ENCODE measurements around the gene ARHGEF16.

The ARHGEF16 gene

DNA sequence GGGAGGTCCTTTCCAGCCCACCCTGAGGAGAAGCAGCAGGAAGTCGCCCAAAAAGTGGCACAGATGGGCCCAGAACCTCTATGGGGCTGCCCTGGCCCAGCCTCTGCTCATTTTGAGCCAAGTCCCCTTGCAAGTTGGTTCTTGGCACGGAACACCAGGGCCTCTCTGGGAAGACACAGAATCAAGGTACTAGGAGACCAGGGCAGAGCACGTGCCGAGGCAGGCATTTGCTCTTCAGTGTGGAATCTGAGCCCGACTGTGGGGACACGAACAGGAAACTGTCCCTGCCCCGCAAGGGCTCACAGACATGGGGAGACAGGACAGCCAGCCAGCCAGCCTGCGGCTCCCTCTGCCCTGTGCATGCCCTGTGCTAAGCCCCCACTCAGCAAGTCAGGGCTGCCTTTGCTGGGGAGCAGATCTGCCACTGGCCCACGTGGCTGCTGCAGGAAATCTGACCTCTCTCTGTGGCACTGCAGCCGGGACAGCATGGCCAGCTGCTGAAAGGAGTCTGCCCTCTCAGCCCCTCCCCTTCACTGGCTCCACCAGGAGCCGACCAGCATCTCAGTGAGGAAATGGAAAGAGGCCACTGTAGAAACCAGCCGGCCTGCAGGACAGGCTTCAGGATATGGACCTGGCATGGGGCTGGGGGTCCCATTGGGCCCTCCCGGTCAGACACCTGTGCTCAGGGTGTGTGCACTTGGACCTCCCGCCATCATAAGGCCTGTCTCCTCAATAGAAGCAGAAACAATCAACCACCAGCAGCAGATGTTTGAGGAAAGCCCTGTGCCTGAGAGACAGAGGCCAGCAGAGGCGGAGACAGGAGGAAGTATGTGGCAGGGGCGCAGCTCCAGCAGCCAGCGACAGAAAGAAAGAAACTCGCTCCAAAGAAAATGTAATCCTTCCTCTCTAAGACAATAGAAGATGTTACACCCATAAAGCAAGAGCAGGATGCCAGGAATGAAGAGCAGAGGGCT, 3.7 kb downstream of the ARHGEF16 start:
- DNase-seq, result no peak

- DNase-seq, result no peak
Observed at GRCh38 chr1:3459051-3459908, 4.8 kb downstream of the ARHGEF16 start.

DNA sequence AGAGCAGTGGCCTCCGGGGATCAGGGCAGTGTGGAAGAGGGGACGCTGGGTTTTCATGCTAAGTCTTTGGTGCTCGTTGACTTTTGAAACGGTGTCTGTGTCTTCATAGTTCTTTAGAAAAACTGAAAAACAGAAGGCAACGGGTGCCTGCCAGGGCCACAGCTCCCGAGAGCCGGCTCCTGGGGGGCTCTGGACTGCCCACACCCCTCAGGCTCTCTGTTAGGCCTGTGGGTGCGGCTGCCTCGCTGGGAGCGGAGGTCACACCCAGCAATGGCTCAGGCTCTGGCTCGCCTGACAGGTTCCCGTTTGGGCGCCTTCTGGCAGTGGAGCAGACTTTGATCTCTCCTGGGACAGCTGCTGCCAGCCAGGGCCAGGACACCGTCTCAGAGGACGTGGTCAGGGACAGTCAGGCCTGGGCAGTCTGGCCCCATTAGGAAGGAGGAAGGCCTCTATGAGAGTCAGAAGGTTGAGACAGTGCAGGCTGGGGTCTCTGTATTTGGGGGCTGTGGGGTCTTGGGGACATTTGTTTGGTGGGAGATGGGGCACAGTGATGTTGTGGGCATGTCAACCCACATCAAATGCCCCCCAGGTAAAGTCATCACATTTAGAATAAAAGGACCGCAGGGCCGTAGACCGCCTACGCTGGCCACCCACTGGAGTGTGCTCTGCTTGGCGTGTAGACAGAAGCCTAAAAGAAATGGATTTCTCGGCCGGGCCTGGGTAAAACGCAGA, 5.6 kb downstream of the ARHGEF16 start:
- no peak for DNase-seq

- DNase-seq, result no peak
Observed at GRCh38 chr1:3460672-3461131, 6.2 kb downstream of the ARHGEF16 start.

GRCh38 chr1:3461238-3461933, 6.9 kb downstream of the ARHGEF16 start:
- DNase-seq, result no peak

- no peak for DNase-seq
Observed at GRCh38 chr1:3461934-3462275, 7.4 kb downstream of the ARHGEF16 start.

GRCh38 chr1:3462356-3463012, 8.0 kb downstream of the ARHGEF16 start:
- DNase-seq, result no peak

- DNase-seq, result no peak
Observed at GRCh38 chr1:3463013-3463385, 8.5 kb downstream of the ARHGEF16 start.

DNA sequence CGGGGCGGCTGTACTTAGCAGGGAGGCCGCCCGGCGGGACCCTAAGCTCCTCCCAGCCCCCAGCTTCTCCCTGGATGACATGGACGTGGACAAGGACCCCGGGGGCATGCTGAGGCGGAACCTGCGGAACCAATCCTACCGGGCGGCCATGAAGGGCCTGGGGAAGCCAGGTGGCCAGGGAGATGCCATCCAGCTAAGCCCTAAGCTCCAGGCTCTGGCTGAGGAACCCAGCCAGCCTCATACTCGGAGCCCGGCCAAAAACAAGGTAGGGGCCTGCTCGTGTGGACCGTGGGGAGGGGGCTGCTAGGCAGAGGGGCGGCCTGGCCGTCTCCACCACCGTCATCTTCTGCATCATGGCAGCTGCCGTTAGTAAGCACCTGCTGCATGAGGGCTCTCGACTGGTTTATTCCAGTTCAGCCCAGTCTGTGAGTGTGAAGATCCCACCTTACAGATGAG, 9.0 kb downstream of the ARHGEF16 start:
- DNase-seq, result no peak

DNA sequence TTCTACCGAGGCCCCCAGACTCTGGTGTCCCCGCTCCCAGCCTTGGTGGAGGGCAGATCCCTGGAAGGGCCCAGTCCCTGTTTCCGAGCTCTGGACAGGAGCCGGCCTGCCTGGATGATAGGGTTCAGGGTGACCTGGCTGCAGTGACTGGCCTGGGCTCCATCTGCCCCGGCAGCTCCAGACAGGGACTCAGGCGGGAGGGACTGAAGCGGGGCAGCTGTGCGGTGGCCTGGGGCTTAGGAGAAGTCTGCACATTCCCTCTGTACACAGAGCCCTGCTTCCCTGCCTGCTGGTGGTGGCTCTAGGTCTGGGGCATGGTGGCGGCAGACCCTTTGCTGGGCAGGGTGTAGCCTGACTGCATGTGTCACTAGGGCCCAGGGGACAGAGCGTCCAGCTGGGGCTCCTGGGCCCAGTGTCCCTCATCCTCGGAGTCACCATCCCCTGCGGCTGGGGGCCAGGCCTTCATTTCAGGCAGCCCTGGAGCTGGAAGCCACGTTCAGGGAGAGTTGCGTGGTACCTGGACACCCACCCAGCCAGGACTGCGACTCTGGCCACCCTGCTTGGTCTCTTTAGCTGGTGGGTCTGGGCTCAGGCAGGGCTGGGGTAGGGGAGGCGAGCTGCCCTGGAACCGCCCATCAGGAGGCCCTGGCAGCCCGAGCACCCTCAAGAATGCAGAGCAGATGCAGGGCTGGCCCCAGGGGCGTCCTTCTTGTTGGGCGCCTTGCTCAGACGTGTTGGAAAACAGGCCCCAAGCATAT, 9.6 kb downstream of the ARHGEF16 start:
- DNase-seq, result no peak

- no peak for DNase-seq
Observed at GRCh38 chr1:3464649-3465025, 10.2 kb downstream of the ARHGEF16 start.

GRCh38 chr1:3465091-3465934, 10.8 kb downstream of the ARHGEF16 start:
- no peak for DNase-seq

GRCh38 chr1:3465935-3466321, 11.5 kb downstream of the ARHGEF16 start:
- DNase-seq, result no peak

DNA sequence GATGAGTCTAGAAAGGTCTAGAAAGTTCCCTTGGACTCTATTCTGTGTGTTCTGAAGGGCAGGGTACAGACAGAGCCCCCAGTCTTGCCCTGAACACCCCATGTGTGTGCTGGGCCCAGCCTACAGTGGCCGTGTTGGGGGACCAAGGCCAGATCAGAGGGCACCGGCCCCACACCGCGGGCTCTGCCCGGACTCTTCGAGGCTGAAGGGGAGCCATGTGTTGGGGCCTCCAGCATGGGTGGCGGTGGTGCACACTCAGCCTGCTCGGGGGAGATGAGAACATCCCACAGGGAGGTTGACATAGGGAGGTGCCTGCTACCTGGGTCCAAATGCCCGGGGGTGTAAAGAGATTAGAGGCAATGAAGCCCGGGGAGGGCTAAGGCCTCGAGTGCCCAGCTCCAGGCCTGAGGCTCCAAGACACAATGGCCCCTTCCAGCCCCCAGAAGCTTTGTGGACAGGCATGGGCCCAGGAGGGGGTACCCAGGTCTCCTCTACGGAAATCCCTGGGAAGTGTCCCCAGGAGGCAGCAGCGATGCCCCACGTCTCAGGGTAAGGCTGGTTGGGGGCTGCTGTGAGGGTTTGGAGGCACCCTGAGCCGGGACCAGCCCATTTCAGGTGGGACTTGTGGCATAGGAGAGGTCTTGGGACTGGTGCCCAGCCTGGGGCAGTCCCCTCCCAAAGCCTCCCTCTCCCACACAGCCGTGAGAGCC, 12.1 kb downstream of the ARHGEF16 start:
- DNase-seq, result no peak

DNA sequence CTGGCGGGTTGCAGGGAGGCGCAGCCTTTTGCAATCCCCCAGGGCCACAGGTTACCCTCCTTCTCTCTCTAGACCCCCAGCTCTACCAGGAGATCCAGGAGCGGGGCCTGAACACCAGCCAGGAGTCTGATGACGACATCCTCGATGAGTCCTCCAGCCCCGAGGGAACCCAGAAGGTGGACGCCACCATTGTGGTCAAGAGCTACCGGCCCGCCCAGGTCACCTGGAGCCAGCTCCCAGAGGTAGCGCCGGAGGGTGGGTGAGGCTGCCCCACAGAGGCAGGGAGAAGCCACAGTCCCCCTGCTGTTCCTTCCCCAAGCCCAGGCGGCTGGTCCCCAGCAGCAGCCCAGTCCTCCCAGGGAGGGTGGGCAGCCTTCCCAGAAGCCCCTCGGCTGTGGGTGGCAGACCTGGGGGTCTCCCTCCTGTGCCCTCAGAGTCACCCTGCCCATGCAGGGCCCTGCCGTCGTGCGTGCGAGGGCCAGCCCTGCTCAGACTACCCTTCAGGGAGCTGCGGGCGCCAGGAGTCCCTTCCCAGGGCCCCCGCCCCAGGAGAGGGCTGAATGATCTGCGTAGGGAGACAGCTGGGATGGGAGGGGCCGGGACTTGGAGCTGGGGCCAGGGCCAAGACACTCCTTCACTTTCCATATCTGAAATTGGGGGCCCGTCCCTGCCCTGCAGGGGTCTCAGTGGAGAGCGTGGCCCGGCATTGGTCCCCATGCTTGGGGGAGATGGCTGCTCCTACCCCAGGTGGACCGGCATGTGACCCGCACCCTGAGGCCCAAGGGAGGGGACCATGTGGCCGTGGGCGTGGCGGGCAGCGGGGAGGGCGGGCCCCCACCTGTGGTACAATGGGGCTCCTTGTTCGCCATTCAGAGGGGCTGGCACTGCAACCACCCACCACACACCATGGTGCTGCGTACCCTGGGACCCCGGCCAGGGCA, 12.9 kb downstream of the ARHGEF16 start:
- no peak for DNase-seq

GRCh38 chr1:3468236-3469103, 14.0 kb downstream of the ARHGEF16 start:
- DNase-seq, result no peak

Data from NCI-H1417 treated with DMSO at 0.1 percent for 48 hours (cell line).